GM19240 (cell line): ENCODE measurements around the gene AUTS2.

ENCODE experiments used
- DNase-seq: peaks from one replicate; pipeline ENCODE4 v3.0.0; 2011; ENCODE audit warnings: low spot score; ENCODE audit not compliant: insufficient read length

The AUTS2 gene

DNA sequence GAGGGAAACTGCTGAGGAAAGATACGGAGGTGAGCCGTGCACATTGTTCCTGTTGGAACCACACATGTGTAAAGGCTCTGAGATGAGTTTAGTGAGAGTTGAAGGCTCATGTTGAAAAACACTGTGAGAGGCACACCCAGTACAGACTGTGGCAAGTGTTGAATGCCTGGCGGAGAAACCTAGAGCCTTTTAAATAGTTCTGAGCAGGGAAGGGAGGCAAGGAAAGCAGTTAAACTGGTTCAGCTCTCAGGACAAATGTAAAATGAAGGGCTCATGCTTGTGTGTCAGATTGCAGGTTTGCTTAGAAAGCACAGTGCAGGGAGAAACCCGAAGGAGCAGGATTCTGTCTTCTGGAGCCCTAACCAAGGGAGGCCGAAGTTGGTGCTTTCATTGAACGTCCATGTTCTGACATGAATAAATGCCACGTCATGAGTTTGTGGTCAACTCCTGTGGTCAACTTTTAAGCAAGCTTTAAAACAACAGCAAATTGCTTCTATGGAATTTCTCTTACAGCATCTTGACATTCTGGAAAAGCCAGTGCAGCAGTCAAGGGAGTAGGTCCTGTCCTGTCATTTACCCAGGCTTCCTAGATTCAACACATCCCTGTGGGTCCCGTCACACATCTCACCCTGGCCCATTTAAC, 882.8 kb downstream of the AUTS2 start:
- DNase-seq = no peak

GRCh38 chr7:70481570-70482123, 883.4 kb downstream of the AUTS2 start:
- DNase-seq = no peak

DNA sequence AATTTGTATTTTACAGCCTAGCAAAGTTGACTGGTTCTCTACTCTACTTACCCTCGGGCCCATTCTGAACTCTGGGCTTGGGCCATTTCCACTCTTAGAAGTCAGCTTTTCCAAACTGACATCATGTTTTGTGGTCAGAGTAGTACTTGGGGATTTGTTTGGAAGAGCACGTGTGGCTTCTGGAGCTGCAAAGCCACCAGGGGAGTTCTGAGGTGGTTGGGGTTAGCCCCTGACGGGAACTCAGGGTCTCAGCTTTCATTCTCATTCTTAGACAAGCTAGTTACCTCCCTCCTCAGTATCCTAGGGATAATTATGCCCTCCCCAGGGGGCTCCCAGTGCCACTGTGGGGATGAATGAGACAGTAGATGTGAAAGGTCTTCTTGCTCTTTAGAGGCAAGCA, 886.0 kb downstream of the AUTS2 start:
- no peak for DNase-seq

DNA sequence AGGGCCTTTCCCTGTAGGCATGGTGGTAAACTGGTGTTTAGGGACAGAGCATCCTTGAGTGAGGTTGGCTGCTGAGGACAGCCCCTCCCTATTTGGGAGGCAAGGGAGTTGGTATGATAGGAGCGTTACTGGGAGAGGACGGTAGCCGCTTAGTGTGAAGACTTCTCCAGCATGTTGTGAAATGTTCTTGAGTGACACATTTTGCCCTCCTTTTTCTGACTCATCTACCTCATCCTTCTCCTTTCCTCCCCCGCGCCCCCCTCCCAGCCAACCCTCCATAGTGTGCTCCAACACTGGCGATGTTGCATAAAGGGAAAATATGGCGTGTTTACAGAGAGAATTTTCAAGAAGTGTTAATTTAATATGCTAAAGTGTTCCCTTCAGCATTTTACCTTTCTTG, 888.7 kb downstream of the AUTS2 start:
- no peak for DNase-seq

- DNase-seq = no peak
Observed at GRCh38 chr7:70487428-70487827, 889.2 kb downstream of the AUTS2 start.

GRCh38 chr7:70487886-70488285, 889.6 kb downstream of the AUTS2 start:
- no peak for DNase-seq

DNA sequence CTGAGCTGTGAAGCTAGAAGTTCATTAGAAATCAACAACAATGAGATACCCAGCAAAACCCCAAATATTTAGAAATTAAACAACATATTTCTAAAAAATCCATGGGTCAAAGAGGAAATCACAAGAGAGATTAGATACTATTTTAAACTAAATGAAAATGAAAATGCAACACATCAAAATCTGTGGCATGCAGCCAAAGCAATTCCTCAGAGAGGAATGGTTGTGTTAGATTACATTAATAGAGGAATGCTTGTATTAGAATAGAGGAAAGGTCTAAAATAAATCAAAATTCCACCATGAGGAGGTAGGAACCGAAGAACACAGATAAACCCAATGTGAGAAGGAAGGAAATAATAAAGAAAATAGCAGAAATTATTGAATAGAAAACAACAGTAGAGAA, 891.5 kb downstream of the AUTS2 start:
- DNase-seq = no peak

GRCh38 chr7:70492625-70493024, 894.4 kb downstream of the AUTS2 start:
- DNase-seq = no peak

- DNase-seq = no peak
Observed at GRCh38 chr7:70494225-70495032, 896.2 kb downstream of the AUTS2 start.

GRCh38 chr7:70495033-70495376, 896.7 kb downstream of the AUTS2 start:
- no peak for DNase-seq

DNA sequence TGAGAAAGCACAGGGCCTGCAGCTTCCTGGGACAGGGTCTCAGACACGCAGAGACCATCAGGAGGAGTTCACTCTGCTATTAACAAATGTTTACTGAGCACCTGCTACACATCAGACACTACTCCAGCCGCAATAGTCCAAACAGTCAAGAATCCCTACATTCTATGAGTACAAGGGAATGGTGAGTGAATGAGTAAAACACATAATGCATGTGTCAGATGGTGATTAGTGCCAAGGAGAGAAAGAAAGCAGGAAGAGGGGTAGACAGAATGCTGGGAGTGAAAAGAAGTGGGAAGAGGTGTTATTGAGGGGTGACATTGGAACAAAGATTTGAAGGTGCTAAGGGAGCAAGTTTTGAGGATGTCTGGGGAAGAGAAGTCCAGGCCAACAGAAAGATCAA, 899.5 kb downstream of the AUTS2 start:
- DNase-seq = no peak

DNA sequence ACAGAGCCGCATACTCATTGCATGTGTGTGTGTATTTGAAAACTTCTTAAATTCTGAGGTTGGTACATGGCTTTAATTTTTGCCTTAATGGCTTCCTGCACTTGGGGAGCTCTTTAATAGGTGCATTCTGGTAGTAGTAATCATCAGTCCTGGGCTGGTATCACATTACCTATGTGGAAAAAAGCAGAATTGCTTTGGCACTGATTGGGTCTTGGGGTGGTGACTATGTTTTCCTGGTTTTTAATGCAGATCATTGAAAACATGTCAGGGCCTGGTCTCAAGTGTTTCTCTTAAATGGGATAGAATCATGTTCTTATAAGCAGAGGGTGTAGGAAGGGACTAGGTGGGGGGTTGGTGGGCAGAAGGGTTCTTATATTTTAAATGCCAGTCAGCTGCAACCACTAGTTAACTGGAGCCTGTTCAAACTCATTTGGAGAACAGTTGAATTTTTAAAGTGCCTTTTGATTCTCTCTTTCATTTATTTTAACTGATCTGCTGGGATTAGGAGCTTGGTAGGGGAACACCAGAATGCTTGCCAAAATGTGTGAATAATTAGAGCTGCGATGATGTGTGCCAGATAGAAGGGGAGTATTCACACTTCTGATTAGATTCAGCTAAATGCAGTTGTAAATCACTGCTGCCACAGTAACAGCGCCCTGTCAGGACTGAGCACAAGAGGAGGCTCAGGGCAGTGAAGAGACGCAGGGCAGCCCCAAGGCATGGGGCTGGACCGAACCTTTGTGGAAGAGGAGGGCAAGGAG, 900.1 kb downstream of the AUTS2 start:
- DNase-seq = no peak

- DNase-seq = no peak
Observed at GRCh38 chr7:70500261-70500660, 902.0 kb downstream of the AUTS2 start.

GRCh38 chr7:70502117-70502863, 904.0 kb downstream of the AUTS2 start:
- DNase-seq = no peak

GRCh38 chr7:70504254-70504653, 906.0 kb downstream of the AUTS2 start:
- no peak for DNase-seq

GRCh38 chr7:70505468-70505867, 907.2 kb downstream of the AUTS2 start:
- DNase-seq = no peak

- no peak for DNase-seq
Observed at GRCh38 chr7:70505886-70506285, 907.6 kb downstream of the AUTS2 start.

DNA sequence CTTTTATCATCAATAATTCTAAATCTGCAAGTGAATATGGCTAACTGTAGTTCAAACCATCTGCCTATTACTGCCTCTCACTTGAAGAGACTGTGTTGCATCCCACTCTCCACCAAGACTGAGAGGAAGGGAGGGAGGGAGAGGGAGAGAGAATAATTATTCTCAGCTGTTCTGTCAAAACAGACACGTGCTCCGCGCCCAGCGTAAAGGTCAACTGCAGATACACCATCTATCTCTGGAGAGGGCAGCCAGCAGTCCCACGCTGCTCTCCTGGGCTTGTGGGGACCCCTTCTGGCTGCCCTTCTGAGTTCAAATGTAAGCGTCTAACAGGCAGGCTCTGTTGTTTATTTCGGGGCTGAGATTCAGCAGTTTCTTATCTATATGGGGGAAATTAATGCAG, 908.2 kb downstream of the AUTS2 start:
- no peak for DNase-seq

DNA sequence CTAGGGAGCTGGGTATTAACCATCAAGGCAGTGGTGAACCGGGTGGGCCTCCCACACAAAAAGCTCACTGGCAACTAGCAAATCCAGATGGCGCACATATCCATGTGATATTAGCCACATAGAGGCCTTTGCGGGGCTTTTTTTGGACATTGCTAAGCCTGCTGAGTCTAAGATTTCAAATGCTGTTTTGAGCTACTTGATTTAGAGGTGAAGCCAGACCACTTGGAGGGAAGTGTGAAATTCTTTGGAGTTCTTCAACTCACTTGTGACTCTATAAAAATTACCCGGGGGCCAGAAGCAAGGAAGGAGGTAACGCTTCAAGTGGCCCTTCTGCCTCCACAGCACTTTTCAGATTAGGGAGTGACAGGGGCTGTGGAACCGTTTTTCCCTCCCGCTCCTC, 913.9 kb downstream of the AUTS2 start:
- no peak for DNase-seq

DNA sequence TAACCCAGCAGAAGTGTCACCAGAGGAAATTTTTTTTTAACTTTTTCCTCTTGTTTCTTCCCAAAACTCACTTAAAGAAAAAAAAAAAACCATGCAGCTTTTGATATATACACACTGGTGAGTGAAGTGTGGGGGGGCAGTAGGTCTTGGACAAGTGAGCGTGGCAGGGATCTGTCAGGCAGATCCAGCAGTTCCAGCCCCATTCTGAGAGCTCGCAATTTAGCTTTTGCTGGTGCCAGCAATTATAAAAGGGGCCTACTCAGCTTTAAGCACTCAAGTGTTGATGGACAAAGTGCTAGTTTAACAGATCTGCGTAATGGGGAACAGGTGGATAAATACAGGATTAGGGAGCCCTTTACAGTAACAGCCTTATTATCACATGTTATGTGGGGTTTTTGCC, 914.5 kb downstream of the AUTS2 start:
- no peak for DNase-seq

GRCh38 chr7:70520611-70521010, 922.3 kb downstream of the AUTS2 start:
- DNase-seq = no peak
